ENCODE results near the gene ABCC1.
"Not testable (repeated sequence)": the region's sequence is repeated elsewhere in the genome, so short reads cannot be mapped to it uniquely, and the experiment has no call there.

The ABCC1 gene

GRCh38 chr16:15919331-15919730 lies 30.1 kb upstream of the ABCC1 start:
- Histone ChIP-seq H3K36me3 (ENCODE audit: control insufficient read depth, low read depth, low read length) (no peaks in the 10 kb centered on the region), H3K4me1 (ENCODE audit: control insufficient read depth, low read depth, low read length) (no peaks in the 10 kb centered on the region), H3K4me3 (ENCODE audit: low read length) (no peak overlapping the region), H3K27me3 (ENCODE audit: control insufficient read depth, insufficient read depth, low read length) (no peaks in the 10 kb centered on the region), H3K9ac (ENCODE audit: low read length) (no peak overlapping the region), H3K27ac (ENCODE audit: low read length) (no peak overlapping the region), H3K9me3 (ENCODE audit: control insufficient read depth, low read depth, low read length) (no peaks in the 10 kb centered on the region)

GRCh38 chr16:15924996-15925395 lies 24.4 kb upstream of the ABCC1 start:
- Histone ChIP-seq H3K27ac (ENCODE audit: low read length) (no peak overlapping the region), H3K4me3 (ENCODE audit: low read length) (no peak overlapping the region), H3K4me1 (ENCODE audit: control insufficient read depth, low read depth, low read length) (no peaks in the 10 kb centered on the region), H3K36me3 (ENCODE audit: control insufficient read depth, low read depth, low read length) (no peaks in the 10 kb centered on the region), H3K27me3 (ENCODE audit: control insufficient read depth, insufficient read depth, low read length) (no peaks in the 10 kb centered on the region), H3K9me3 (ENCODE audit: control insufficient read depth, low read depth, low read length) (no peaks in the 10 kb centered on the region), H3K9ac (ENCODE audit: low read length) (no peak overlapping the region)

- H3K9me3 ChIP-seq (ENCODE audit: control insufficient read depth, low read depth, low read length) = no peaks in the 10 kb centered on the region
- H3K4me1 ChIP-seq (ENCODE audit: control insufficient read depth, low read depth, low read length) = no peaks in the 10 kb centered on the region
- no peaks in the 10 kb centered on the region for H3K36me3 ChIP-seq (ENCODE audit: control insufficient read depth, low read depth, low read length)
- no peak overlapping the region for H3K27ac ChIP-seq (ENCODE audit: low read length)
- no peak overlapping the region for H3K4me3 ChIP-seq (ENCODE audit: low read length)
- no peaks in the 10 kb centered on the region for H3K27me3 ChIP-seq (ENCODE audit: control insufficient read depth, insufficient read depth, low read length)
- no peak overlapping the region for H3K9ac ChIP-seq (ENCODE audit: low read length)
Observed at GRCh38 chr16:15925631-15926030, 23.8 kb upstream of the ABCC1 start.

- no peak overlapping the region for H3K9ac ChIP-seq (ENCODE audit: low read length)
- no peaks in the 10 kb centered on the region for H3K9me3 ChIP-seq (ENCODE audit: control insufficient read depth, low read depth, low read length)
- H3K36me3 ChIP-seq (ENCODE audit: control insufficient read depth, low read depth, low read length) = no peaks in the 10 kb centered on the region
- no peak overlapping the region for H3K27ac ChIP-seq (ENCODE audit: low read length)
- H3K4me3 ChIP-seq (ENCODE audit: low read length) = no peak overlapping the region
- H3K4me1 ChIP-seq (ENCODE audit: control insufficient read depth, low read depth, low read length) = no peaks in the 10 kb centered on the region
- no peaks in the 10 kb centered on the region for H3K27me3 ChIP-seq (ENCODE audit: control insufficient read depth, insufficient read depth, low read length)
Observed at GRCh38 chr16:15928261-15929104, 20.9 kb upstream of the ABCC1 start.

GRCh38 chr16:15932939-15933338 lies 16.5 kb upstream of the ABCC1 start:
- H3K9ac ChIP-seq (ENCODE audit: low read length) = no peak overlapping the region

GRCh38 chr16:15933781-15934180 lies 15.6 kb upstream of the ABCC1 start:
- Histone ChIP-seq H3K4me3 (ENCODE audit: low read length) (no peak overlapping the region), H3K4me1 (ENCODE audit: control insufficient read depth, low read depth, low read length) (no peaks in the 10 kb centered on the region), H3K27ac (ENCODE audit: low read length) (no peak overlapping the region), H3K36me3 (ENCODE audit: control insufficient read depth, low read depth, low read length) (no peaks in the 10 kb centered on the region), H3K27me3 (ENCODE audit: control insufficient read depth, insufficient read depth, low read length) (no peaks in the 10 kb centered on the region), H3K9ac (ENCODE audit: low read length) (no peak overlapping the region), H3K9me3 (ENCODE audit: control insufficient read depth, low read depth, low read length) (no peaks in the 10 kb centered on the region)

More at GRCh38 chr16:15932939-15933338, 16.5 kb upstream of the ABCC1 start:
- Histone ChIP-seq H3K4me1 (ENCODE audit: control insufficient read depth, low read depth, low read length) (no peaks in the 10 kb centered on the region), H3K27ac (ENCODE audit: low read length) (no peak overlapping the region), H3K36me3 (ENCODE audit: control insufficient read depth, low read depth, low read length) (no peaks in the 10 kb centered on the region), H3K9me3 (ENCODE audit: control insufficient read depth, low read depth, low read length) (no peaks in the 10 kb centered on the region), H3K27me3 (ENCODE audit: control insufficient read depth, insufficient read depth, low read length) (no peaks in the 10 kb centered on the region), H3K4me3 (ENCODE audit: low read length) (no peak overlapping the region)

GRCh38 chr16:15934991-15935390 lies 14.4 kb upstream of the ABCC1 start:
- no peak overlapping the region for H3K9ac ChIP-seq (ENCODE audit: low read length)
- H3K36me3 ChIP-seq (ENCODE audit: control insufficient read depth, low read depth, low read length) = no peaks in the 10 kb centered on the region
- H3K27ac ChIP-seq (ENCODE audit: low read length) = no peak overlapping the region
- H3K4me3 ChIP-seq (ENCODE audit: low read length) = no peak overlapping the region
- no peaks in the 10 kb centered on the region for H3K9me3 ChIP-seq (ENCODE audit: control insufficient read depth, low read depth, low read length)
- H3K4me1 ChIP-seq (ENCODE audit: control insufficient read depth, low read depth, low read length) = no peaks in the 10 kb centered on the region
- no peaks in the 10 kb centered on the region for H3K27me3 ChIP-seq (ENCODE audit: control insufficient read depth, insufficient read depth, low read length)

- not testable (repeated sequence) for H3K9ac ChIP-seq (ENCODE audit: low read length); H3K27me3 ChIP-seq (ENCODE audit: control insufficient read depth, insufficient read depth, low read length); H3K27ac ChIP-seq (ENCODE audit: low read length); H3K4me3 ChIP-seq (ENCODE audit: low read length); H3K4me1 ChIP-seq (ENCODE audit: control insufficient read depth, low read depth, low read length); H3K9me3 ChIP-seq (ENCODE audit: control insufficient read depth, low read depth, low read length); H3K36me3 ChIP-seq (ENCODE audit: control insufficient read depth, low read depth, low read length)
Observed at GRCh38 chr16:15936809-15937208, 12.6 kb upstream of the ABCC1 start.

GRCh38 chr16:15942931-15943690 lies 6.3 kb upstream of the ABCC1 start:
- no peaks in the 10 kb centered on the region for H3K4me1 ChIP-seq (ENCODE audit: control insufficient read depth, low read depth, low read length)
- no peak overlapping the region for H3K9ac ChIP-seq (ENCODE audit: low read length)
- no peak overlapping the region for H3K4me3 ChIP-seq (ENCODE audit: low read length)
- no peaks in the 10 kb centered on the region for H3K27me3 ChIP-seq (ENCODE audit: control insufficient read depth, insufficient read depth, low read length)
- H3K36me3 ChIP-seq (ENCODE audit: control insufficient read depth, low read depth, low read length) = no peaks in the 10 kb centered on the region
- H3K9me3 ChIP-seq (ENCODE audit: control insufficient read depth, low read depth, low read length) = no peaks in the 10 kb centered on the region
- no peak overlapping the region for H3K27ac ChIP-seq (ENCODE audit: low read length)

GRCh38 chr16:15946257-15947044 lies 3.0 kb upstream of the ABCC1 start:
- H3K27me3 ChIP-seq (ENCODE audit: control insufficient read depth, insufficient read depth, low read length) = no peaks in the 10 kb centered on the region
- no peaks in the 10 kb centered on the region for H3K9me3 ChIP-seq (ENCODE audit: control insufficient read depth, low read depth, low read length)
- H3K9ac ChIP-seq (ENCODE audit: low read length) = no peak overlapping the region
- H3K4me1 ChIP-seq (ENCODE audit: control insufficient read depth, low read depth, low read length) = peaks cover 5% of the 10 kb centered on the region
- no peaks in the 10 kb centered on the region for H3K36me3 ChIP-seq (ENCODE audit: control insufficient read depth, low read depth, low read length)
- no peak overlapping the region for H3K4me3 ChIP-seq (ENCODE audit: low read length)
- H3K27ac ChIP-seq (ENCODE audit: low read length) = no peak overlapping the region

- Histone ChIP-seq H3K27me3 (ENCODE audit: control insufficient read depth, insufficient read depth, low read length) (no peaks in the 10 kb centered on the region), H3K36me3 (ENCODE audit: control insufficient read depth, low read depth, low read length) (no peaks in the 10 kb centered on the region), H3K27ac (ENCODE audit: low read length) (no peak overlapping the region), H3K9ac (ENCODE audit: low read length) (no peak overlapping the region), H3K4me3 (ENCODE audit: low read length) (no peak overlapping the region), H3K9me3 (ENCODE audit: control insufficient read depth, low read depth, low read length) (no peaks in the 10 kb centered on the region), H3K4me1 (ENCODE audit: control insufficient read depth, low read depth, low read length) (peaks cover 5% of the 10 kb centered on the region)
Observed at GRCh38 chr16:15947983-15948509, 1.4 kb upstream of the ABCC1 start.
